CD8-positive, alpha-beta memory T cell (primary cell): ENCODE data around the gene ZSCAN4. TPM values are rescaled to one million over a fixed set of nuclear protein-coding genes. Genes with fewer than 3 reads are reported as not detected.

ENCODE experiments used
- CTCF ChIA-PET: fragments of 350-600 bp; sonication (Branson Sonifier 250); formaldehyde crosslinking; loops from one replicate; lab custom pipeline; 2021; ENCODE audit warnings: antibody characterized with exemption; lab: Charles Lee
- POLR2A ChIA-PET: fragments of 350-600 bp; sonication (Branson Sonifier 250); formaldehyde crosslinking; loops from one replicate; lab custom pipeline; 2021; ENCODE audit warnings: antibody characterized with exemption; lab: Charles Lee
- DNase-seq, 5 donors: peaks; one replicate each; pipeline versions ENCODE4 v3.0.0 to v3.0.0-alpha.2; 2020 to 2022; ENCODE audit warnings: mixed read lengths in 1 of 5
- H3K27ac ChIP-seq: one replicate; pipeline ENCODE4 v1.7.0; 2013; ENCODE audit warnings: low read depth, mild to moderate bottlenecking, low read length, moderate library complexity
- H3K27me3 ChIP-seq: 2 replicates; pipeline ENCODE4 v1.7.0; 2013; ENCODE audit warnings: low read length, mild to moderate bottlenecking; ENCODE audit not compliant: insufficient read depth, poor library complexity, severe bottlenecking
- H3K36me3 ChIP-seq: 2 replicates; pipeline ENCODE4 v1.7.0; 2013; ENCODE audit warnings: mild to moderate bottlenecking, low read length, moderate library complexity; ENCODE audit not compliant: insufficient read depth
- H3K4me1 ChIP-seq: 2 replicates; pipeline ENCODE4 v1.7.0; 2013; ENCODE audit warnings: mild to moderate bottlenecking, low read length, moderate library complexity; ENCODE audit not compliant: insufficient read depth
- H3K4me3 ChIP-seq: 2 replicates; pipeline ENCODE4 v1.7.0; 2013; ENCODE audit warnings: mild to moderate bottlenecking, low read length
- H3K9me3 ChIP-seq: 2 replicates; pipeline ENCODE4 v1.7.0; 2013; ENCODE audit warnings: mild to moderate bottlenecking, low read length
- H3K27ac Mint-ChIP-seq, 8 donors: one replicate each; pipeline ENCODE4 v1.8.0; 2020 to 2021; ENCODE audit warnings: mixed read lengths in 8 of 8, mild to moderate bottlenecking in 6 of 8, inconsistent platforms in 3 of 8, moderate library complexity in 3 of 8
- H3K27me3 Mint-ChIP-seq, 2 donors: one replicate each; pipeline ENCODE4 v1.8.0; 2020 to 2021; ENCODE audit warnings: mixed read lengths in 2 of 2, mild to moderate bottlenecking in 1 of 2, moderate library complexity in 1 of 2
- H3K36me3 Mint-ChIP-seq, 3 donors: one replicate each; pipeline ENCODE4 v1.8.0; 2020 to 2021; ENCODE audit warnings: mixed read lengths in 3 of 3, inconsistent platforms in 1 of 3, mild to moderate bottlenecking in 1 of 3
- H3K4me1 Mint-ChIP-seq, 3 donors: one replicate each; pipeline ENCODE4 v1.8.0; 2020 to 2021; ENCODE audit warnings: mixed read lengths in 3 of 3, inconsistent platforms in 1 of 3, mild to moderate bottlenecking in 1 of 3
- H3K4me3 Mint-ChIP-seq, 7 donors: one replicate each; pipeline ENCODE4 v1.8.0; 2020 to 2021; ENCODE audit warnings: mixed read lengths in 7 of 7, mild to moderate bottlenecking in 6 of 7, moderate library complexity in 4 of 7, inconsistent platforms in 2 of 7
- H3K9me3 Mint-ChIP-seq, 5 donors: one replicate each; pipeline ENCODE4 v1.8.0; 2020 to 2022; ENCODE audit warnings: mixed read lengths in 5 of 5, mild to moderate bottlenecking in 3 of 5, moderate library complexity in 2 of 5, inconsistent platforms in 1 of 5
- polyA plus RNA-seq: library from polyadenylated mRNA; unstranded; fragments of 300-500 nt; fragmentation: Illumina TruSeq; gene quantifications from one replicate; pipeline ENCODE4 v1.2.3, GENCODE V29; 2021
- total RNA-seq, 2 experiments: library from RNA; stranded (reverse); gene quantifications; one replicate each; pipeline ENCODE4 v1.2.3, GENCODE V29; 2021

ZSCAN4 gene
- total and polyA plus RNA-seq, 3 experiments from 2014 or later = not detected

DNA sequence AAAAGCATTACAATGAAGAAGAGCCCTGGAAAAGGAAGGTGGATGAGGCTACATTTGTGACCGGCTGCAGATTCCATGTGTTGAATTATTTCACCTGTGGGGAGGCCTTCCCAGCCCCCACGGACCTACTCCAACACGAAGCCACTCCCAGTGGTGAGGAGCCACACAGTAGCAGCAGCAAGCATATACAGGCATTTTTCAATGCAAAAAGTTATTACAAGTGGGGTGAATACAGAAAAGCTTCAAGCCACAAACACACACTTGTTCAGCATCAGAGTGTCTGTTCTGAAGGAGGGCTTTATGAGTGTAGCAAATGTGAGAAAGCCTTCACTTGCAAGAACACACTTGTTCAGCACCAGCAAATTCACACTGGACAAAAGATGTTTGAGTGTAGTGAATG, 18.0 kb downstream of the ZSCAN4 start:
- H3K9me3 Mint-ChIP-seq = peaks cover 56 to 97% (median 93%) of the 10 kb centered on the region in 5 donors
- peaks cover 45 to 83% (median 77%) of the 10 kb centered on the region in 3 donors for H3K36me3 Mint-ChIP-seq
- H3K27ac ChIP-seq = no peak overlapping the region
- peaks cover 18% of the 10 kb centered on the region for H3K4me1 ChIP-seq
- peaks cover 39% of the 10 kb centered on the region for H3K36me3 ChIP-seq
- POLR2A ChIA-PET = no interaction called here
- peaks cover 80% of the 10 kb centered on the region for H3K9me3 ChIP-seq
- no peak overlapping the region for H3K27ac Mint-ChIP-seq
- no peak overlapping the region for H3K4me3 ChIP-seq
- H3K27me3 ChIP-seq = no peaks in the 10 kb centered on the region
- H3K4me3 Mint-ChIP-seq = no peak overlapping the region
- CTCF ChIA-PET = no interaction called here
- peaks cover 0 to 4% of the 10 kb centered on the region in 2 donors for H3K27me3 Mint-ChIP-seq
- no peak for DNase-seq
- H3K4me1 Mint-ChIP-seq = peaks cover 34 to 43% (median 43%) of the 10 kb centered on the region in 3 donors

DNA sequence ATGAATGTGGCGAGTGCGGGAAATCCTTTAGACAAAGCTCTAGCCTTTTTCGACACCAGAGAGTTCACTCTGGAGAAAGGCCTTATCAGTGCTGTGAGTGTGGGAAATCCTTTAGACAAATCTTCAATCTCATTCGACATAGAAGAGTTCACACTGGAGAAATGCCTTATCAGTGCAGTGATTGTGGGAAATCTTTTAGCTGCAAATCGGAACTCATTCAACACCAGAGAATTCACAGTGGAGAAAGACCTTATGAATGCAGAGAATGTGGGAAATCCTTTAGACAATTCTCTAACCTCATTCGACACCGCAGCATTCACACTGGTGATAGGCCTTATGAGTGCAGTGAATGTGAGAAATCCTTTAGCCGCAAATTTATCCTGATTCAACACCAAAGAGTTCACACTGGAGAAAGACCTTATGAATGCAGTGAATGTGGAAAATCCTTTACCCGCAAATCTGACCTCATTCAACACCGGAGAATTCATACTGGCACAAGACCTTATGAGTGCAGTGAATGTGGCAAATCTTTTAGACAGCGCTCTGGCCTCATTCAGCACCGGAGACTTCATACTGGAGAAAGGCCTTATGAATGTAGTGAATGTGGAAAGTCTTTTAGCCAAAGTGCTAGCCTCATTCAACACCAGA, 18.8 kb downstream of the ZSCAN4 start:
- ChIA-PET POLR2A (no interaction called here), CTCF (no interaction called here)
- Histone ChIP-seq H3K27ac (no peak overlapping the region), H3K27me3 (no peaks in the 10 kb centered on the region), H3K4me3 (no peak overlapping the region), H3K36me3 (peaks cover 39% of the 10 kb centered on the region), H3K9me3 (peaks cover 76% of the 10 kb centered on the region), H3K4me1 (peaks cover 13% of the 10 kb centered on the region)
- Mint-ChIP-seq H3K27ac (no peak overlapping the region), H3K27me3 (peaks cover 0 to 2% of the 10 kb centered on the region in 2 donors), H3K36me3 (peaks cover 42 to 76% (median 69%) of the 10 kb centered on the region in 3 donors), H3K9me3 (peaks cover 55 to 96% (median 88%) of the 10 kb centered on the region in 5 donors), H3K4me3 (no peak overlapping the region), H3K4me1 (peaks cover 27 to 36% (median 35%) of the 10 kb centered on the region in 3 donors)
- no peak for DNase-seq

DNA sequence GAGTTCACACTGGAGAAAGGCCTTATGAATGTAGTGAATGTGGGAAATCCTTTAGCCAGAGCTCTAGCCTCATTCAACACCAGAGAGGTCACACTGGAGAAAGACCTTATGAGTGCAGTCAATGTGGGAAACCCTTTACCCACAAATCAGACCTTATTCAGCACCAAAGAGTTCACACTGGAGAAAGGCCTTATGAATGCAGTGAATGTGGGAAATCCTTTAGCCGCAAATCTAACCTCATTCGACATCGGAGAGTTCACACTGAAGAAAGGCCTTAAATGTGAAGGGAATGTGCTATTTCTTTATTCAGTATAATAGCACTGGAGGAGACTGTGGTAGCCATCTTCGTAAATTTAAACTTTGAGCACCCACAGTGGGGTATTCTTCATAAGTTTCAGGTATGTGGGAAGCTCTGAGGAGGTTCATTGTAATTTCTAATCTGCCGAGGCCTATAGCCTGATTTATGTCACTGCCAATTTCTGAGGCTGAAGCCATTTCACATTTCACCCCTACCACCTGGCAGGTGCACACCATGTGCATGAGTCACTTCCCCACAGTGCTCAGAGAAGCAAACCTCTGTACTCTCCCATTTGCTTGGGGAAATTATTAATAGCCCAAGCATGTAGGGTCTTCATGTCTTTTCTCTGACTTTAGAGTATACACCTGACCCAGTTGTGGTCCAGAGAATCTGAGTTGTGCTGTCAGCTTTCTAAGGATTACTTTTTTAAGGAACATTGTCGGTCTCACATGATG, 19.5 kb downstream of the ZSCAN4 start:
- no peak overlapping the region for H3K27ac ChIP-seq
- DNase-seq = no peak
- Mint-ChIP-seq H3K4me3 (no peak overlapping the region), H3K4me1 (peaks cover 20 to 29% (median 28%) of the 10 kb centered on the region in 3 donors), H3K36me3 (peaks cover 36 to 75% (median 67%) of the 10 kb centered on the region in 3 donors), H3K9me3 (peaks cover 48 to 96% (median 87%) of the 10 kb centered on the region in 5 donors), H3K27me3 (peaks cover 0 to 2% of the 10 kb centered on the region in 2 donors), H3K27ac (no peak overlapping the region)
- ChIA-PET POLR2A (no interaction called here), CTCF (no interaction called here)
- H3K4me1 ChIP-seq = peaks cover 6% of the 10 kb centered on the region
- peak overlapping the region; percentile 2 for H3K4me3 ChIP-seq
- H3K36me3 ChIP-seq = peaks cover 39% of the 10 kb centered on the region
- H3K27me3 ChIP-seq = no peaks in the 10 kb centered on the region
- peaks cover 69% of the 10 kb centered on the region for H3K9me3 ChIP-seq

DNA sequence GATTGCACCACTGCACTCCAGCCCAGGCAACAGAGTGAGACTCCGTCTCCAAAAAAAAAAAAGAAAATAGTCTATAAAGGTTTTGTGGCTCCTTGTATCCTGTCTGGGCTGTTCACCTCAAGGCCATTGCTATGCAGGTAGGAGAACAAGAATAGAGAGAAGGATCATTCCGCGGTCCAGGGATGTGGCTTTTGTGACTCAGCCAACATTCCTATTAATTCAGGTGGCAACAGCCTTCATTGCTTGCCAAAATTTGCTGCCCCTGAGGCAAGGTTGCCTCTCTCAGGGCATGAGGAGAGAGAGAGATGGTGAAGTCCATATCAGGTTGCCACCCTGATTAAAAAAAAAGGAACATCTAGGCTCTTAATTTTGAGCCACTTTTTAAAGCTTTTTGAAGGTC, 21.0 kb downstream of the ZSCAN4 start:
- Histone ChIP-seq H3K27me3 (no peaks in the 10 kb centered on the region), H3K4me1 (no peaks in the 10 kb centered on the region), H3K4me3 (no peak overlapping the region), H3K9me3 (peaks cover 68% of the 10 kb centered on the region), H3K27ac (no peak overlapping the region), H3K36me3 (peaks cover 23% of the 10 kb centered on the region)
- H3K4me3 Mint-ChIP-seq = no peak overlapping the region
- ChIA-PET POLR2A (no interaction called here), CTCF (no interaction called here)
- no peak overlapping the region for H3K27ac Mint-ChIP-seq
- peaks cover 25 to 71% (median 60%) of the 10 kb centered on the region in 3 donors for H3K36me3 Mint-ChIP-seq
- DNase-seq = no peak
- H3K4me1 Mint-ChIP-seq = peaks cover 10 to 17% (median 13%) of the 10 kb centered on the region in 3 donors
- peaks cover 33 to 96% (median 84%) of the 10 kb centered on the region in 5 donors for H3K9me3 Mint-ChIP-seq
- H3K27me3 Mint-ChIP-seq = peaks cover 0 to 2% of the 10 kb centered on the region in 2 donors

DNA sequence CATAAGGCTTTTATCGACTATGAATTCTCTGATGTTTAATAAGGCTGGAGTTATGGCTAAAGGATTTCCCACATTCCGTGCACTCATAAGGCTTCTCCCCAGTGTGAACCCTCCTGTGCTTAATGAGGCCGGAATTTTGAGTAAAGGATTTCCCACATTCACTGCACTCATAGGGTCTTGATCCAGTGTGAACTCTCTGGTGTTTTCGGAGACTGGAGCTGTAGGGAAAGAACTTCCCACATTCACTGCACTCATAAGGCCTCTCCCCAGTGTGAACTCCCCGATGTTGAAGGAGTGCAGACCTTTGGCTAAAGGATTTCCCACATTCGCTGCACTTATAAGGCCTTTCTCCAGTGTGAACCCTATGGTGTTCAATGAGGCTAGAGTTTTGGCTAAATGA, 32.9 kb downstream of the ZSCAN4 start:
- Mint-ChIP-seq H3K4me1 (peaks cover 10 to 29% (median 14%) of the 10 kb centered on the region in 3 donors), H3K27me3 (peaks cover 0 to 2% of the 10 kb centered on the region in 2 donors), H3K36me3 (peaks cover 46 to 85% (median 81%) of the 10 kb centered on the region in 3 donors), H3K27ac (no peak overlapping the region), H3K9me3 (peaks cover 22 to 95% (median 83%) of the 10 kb centered on the region in 5 donors), H3K4me3 (no peak overlapping the region)
- CTCF ChIA-PET = no interaction called here
- Histone ChIP-seq H3K9me3 (peaks cover 51% of the 10 kb centered on the region), H3K4me1 (no peaks in the 10 kb centered on the region), H3K4me3 (no peak overlapping the region), H3K27me3 (no peaks in the 10 kb centered on the region), H3K27ac (no peak overlapping the region), H3K36me3 (no peaks in the 10 kb centered on the region)
- POLR2A ChIA-PET = no interaction called here
- no peak for DNase-seq

DNA sequence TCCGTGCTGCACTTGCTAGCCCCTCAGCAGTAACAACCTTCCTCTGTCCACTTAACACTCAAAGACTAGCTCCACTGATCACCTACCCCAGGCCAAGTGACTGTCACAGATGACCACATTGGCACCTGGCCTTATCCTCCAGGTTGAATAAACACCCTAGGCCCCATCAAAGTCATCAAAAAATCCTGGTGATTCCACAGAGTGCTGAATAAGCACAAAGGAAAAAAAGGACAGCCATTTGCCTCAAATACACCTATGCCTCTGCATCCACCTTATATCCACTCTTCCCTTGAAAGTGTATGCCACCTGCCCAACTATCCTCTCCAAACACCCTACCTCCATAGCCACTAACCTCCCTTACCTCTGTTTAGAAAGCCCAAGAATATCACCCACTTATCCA, 37.6 kb downstream of the ZSCAN4 start:
- H3K9me3 ChIP-seq = peaks cover 51% of the 10 kb centered on the region

DNA sequence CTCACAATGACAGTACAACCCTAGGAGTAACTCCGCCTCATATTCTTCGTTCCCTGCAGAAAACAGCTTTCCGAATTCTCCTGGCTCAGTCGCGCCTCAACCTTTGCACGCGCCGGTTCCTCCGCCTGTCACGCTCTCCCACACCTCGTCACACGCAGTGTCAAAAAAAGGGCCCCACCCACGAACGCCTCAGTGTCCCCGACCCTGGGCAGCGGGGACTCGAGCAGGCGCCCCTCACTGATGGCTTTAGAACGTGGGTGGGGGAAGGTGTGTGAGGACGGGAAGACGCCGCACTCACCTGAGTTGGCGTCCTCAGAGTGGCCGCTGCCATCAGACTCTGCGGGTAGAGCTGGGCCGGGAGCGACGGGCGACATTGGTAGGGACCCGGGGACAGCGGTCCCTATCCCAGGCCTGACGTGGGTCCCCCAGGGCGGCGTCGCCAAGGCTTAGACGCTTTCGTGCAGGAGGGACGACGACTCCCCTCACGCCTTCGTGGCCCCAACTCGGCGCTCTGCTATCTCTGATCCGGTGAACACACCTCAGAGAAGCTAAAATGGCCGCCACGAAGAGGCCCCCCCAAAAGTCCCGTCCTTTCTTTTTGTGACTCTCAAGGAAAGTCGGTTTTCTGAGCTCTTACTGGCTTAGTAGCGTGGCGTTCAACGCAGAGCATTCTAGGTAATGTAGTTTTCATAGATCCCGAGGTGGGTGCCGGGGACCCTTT, 40.1 kb downstream of the ZSCAN4 start, which contains the start of gene ZNF154:
Gene ZNF154 (minus strand): TSS at position 564 of the 721 bp plus-strand sequence. CDS start 233 bp downstream, at position 331.
- H3K36me3 ChIP-seq = no peaks in the 10 kb centered on the region
- Mint-ChIP-seq H3K36me3 (peaks cover 29 to 62% (median 44%) of the 10 kb centered on the region in 3 donors), H3K27me3 (peaks cover 0 to 11% of the 10 kb centered on the region in 2 donors), H3K27ac (peak within 1 kb of the TSS; percentile 71 to 99 (median 93)), H3K9me3 (peaks cover 12 to 97% (median 75%) of the 10 kb centered on the region in 5 donors), H3K4me3 (peak within 1 kb of the TSS; percentile 83 to 99 (median 86)), H3K4me1 (peaks cover 29 to 53% (median 36%) of the 10 kb centered on the region in 3 donors)
- H3K27ac ChIP-seq = peak within 1 kb of the TSS; percentile 56
- H3K4me1 ChIP-seq = peaks cover 7% of the 10 kb centered on the region
- H3K4me3 ChIP-seq = peak within 1 kb of the TSS; percentile 43
- H3K9me3 ChIP-seq = peaks cover 35% of the 10 kb centered on the region
- no peaks in the 10 kb centered on the region for H3K27me3 ChIP-seq
- ChIA-PET POLR2A (interaction anchor here (0.5 to 2.5 kb wide), 16 partner anchors 15 to 294 kb away, joined by 3 to 24 read pairs (median 4); partner anchors contain the start of genes ZNF134, ZNF211, ZNF551 and ZNF552), CTCF (interaction anchor here (1.0 to 2.1 kb wide), 2 partner anchors 18 to 27 kb away, joined by 3 to 5 read pairs; partner anchors contain the start of genes ZNF551 and ZNF671)
- DNase-seq = peak in 4 of 5 donors; percentile 27 to 79 (median 66)

More for the DNA sequence above, 37.6 kb downstream of the ZSCAN4 start:
- peak overlapping the region in 5 of 7 donors; percentile 7 to 64 (median 25) for H3K4me3 Mint-ChIP-seq
- H3K4me1 ChIP-seq = peaks cover 7% of the 10 kb centered on the region
- peak overlapping the region in 2 of 8 donors; percentile 2 to 51 for H3K27ac Mint-ChIP-seq
- CTCF ChIA-PET = interaction anchor here (1.2 kb wide), 1 partner anchor 24 kb away, joined by 5 read pairs; the partner anchor contains the start of gene ZNF551
- no peak for DNase-seq
- H3K4me1 Mint-ChIP-seq = peaks cover 29 to 54% (median 36%) of the 10 kb centered on the region in 3 donors
- H3K27me3 ChIP-seq = no peaks in the 10 kb centered on the region
- H3K4me3 ChIP-seq = no peak overlapping the region
- POLR2A ChIA-PET = no interaction called here
- no peaks in the 10 kb centered on the region for H3K36me3 ChIP-seq
- no peak overlapping the region for H3K27ac ChIP-seq
- peaks cover 23 to 97% (median 85%) of the 10 kb centered on the region in 5 donors for H3K9me3 Mint-ChIP-seq
- H3K27me3 Mint-ChIP-seq = peaks cover 0 to 11% of the 10 kb centered on the region in 2 donors
- peaks cover 39 to 66% (median 63%) of the 10 kb centered on the region in 3 donors for H3K36me3 Mint-ChIP-seq
